SU-DHL-6 (cell line): ENCODE measurements around the gene SLC22A23.

Experiments
- EZH2phosphoT487 ChIP-seq: fragments of 200-600 bp; sonication (generic), shearing (Covaris generic); conservative IDR thresholded peaks from 2 replicates; pipeline ENCODE4 v1.6.1; 2018; ENCODE audit warnings: mild to moderate bottlenecking, antibody characterized with exemption, low read length, moderate library complexity, mixed read lengths
- TF ChIP-seq, protein P1 (sequence below): fragments of 200-600 bp; sonication (generic); IDR thresholded peaks from one replicate; pipeline ENCODE4 v1.5.1; 2017; ENCODE audit warnings: antibody characterized with exemption, mild to moderate bottlenecking, low read length, moderate library complexity; ENCODE audit not compliant: insufficient read depth, poor library complexity, severe bottlenecking

- TF ChIP-seq, protein P1, sequence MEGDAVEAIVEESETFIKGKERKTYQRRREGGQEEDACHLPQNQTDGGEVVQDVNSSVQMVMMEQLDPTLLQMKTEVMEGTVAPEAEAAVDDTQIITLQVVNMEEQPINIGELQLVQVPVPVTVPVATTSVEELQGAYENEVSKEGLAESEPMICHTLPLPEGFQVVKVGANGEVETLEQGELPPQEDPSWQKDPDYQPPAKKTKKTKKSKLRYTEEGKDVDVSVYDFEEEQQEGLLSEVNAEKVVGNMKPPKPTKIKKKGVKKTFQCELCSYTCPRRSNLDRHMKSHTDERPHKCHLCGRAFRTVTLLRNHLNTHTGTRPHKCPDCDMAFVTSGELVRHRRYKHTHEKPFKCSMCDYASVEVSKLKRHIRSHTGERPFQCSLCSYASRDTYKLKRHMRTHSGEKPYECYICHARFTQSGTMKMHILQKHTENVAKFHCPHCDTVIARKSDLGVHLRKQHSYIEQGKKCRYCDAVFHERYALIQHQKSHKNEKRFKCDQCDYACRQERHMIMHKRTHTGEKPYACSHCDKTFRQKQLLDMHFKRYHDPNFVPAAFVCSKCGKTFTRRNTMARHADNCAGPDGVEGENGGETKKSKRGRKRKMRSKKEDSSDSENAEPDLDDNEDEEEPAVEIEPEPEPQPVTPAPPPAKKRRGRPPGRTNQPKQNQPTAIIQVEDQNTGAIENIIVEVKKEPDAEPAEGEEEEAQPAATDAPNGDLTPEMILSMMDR, result no peak
- no peak for TF ChIP-seq EZH2phosphoT487
Observed at GRCh38 chr6:3489961-3490624, 33.2 kb upstream of the SLC22A23 start.
